Dedifferentiated amniotic fluid mesenchymal stem cell (primary cell): ENCODE results near the gene STXBP2.

Experiments used
- DNase-seq: peaks from one replicate; pipeline ENCODE4 v3.0.0-alpha.2; 2016; ENCODE audit errors: extremely low spot score

Gene STXBP2

GRCh38 chr19:7679771-7680605 is 43.1 kb downstream of the STXBP2 start:
- DNase-seq = no peak

DNA sequence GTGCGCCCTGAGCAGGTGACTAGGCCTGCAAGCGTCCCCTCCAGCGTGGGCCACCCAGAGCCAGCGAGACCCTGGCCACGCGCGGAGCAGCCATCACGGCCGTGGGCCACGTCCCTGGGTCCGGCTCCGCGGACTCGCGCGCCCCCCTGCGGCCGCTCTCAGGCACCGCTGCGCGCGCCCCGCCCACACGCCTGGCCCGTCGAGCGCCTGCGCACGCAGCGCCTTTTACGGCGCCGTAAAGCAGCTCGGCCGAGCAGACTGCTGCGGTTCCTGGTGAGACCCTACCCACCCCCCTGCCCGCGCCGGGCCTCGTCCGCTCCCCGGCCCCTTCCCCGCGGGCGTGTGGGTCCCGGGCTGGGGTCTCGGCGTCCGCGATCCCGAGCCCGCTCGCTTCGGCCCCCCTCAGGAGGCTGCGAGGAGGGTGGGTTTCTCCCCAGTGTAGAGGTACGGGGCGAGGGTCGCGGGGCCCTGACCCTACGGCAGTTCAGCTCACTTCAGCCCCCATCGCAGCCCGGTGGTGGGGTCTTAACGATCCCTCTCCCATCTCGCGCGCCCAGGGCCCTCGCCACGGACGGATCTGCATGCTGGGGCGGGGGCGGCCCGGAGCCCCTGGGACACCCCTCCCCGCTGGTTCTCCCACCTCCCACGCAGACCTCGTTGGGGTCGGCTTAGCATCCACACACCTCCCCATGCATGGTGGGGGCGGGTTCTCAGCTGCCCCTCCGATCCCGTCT is 43.9 kb downstream of the STXBP2 start, which contains the start of gene TRAPPC5:
TRAPPC5 (plus strand) TSS at position 228 of the 734 bp plus-strand sequence. CDS start 1,421 bp downstream, outside the sequence.
- DNase-seq = peak; percentile 72

GRCh38 chr19:7681340-7682174 is 44.6 kb downstream of the STXBP2 start:
- DNase-seq = peak; percentile 61

GRCh38 chr19:7682175-7682855 is 45.4 kb downstream of the STXBP2 start:
- DNase-seq = no peak

DNA sequence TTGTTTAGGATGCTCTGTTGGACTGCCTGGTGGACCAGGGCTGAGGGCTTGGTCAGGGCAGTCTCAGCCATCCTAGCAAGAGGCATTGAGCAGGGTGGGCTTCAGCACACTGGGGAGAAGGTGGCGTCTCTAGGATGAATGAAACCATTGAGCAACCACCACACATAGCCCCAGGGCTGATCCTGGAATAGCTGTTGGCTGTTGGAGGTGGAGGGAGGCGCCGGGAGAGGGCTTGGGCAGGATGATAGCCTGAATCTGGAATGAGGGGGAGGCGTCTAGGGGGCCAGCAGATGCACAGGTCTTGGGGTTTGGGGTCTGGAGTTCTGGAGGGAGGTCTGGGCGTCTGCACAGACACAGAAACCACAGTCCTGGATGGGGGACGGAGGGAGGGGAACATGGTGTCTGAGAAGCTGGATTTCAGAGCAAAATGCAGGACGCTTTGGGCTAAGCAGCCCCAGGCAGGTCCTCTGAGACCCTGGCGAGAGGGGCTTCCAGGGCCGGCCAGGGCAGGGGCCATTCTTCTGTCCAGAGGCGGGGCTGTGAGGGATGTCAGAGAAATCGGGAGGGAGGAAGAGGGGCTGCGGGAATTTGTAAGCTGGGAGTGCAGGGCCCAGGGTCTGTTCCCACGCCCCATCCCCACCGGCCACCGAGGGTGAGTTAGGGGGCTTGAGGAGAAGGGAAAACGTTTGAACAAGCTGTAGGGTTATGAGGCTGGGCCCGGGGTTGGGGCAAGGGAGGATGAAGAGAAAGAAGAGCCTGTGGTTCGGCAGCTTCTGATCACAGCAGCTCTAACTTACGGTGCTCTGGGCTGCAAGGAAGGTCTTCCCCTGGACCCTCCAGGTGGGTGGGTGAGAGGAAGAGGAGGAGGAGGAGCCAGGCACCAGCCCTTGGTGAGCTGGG is 48.9 kb downstream of the STXBP2 start:
- DNase-seq = no peak

GRCh38 chr19:7687177-7687576 is 50.3 kb downstream of the STXBP2 start:
- no peak for DNase-seq

GRCh38 chr19:7689165-7689564 is 52.3 kb downstream of the STXBP2 start:
- no peak for DNase-seq

GRCh38 chr19:7690779-7691258 is 53.9 kb downstream of the STXBP2 start:
- no peak for DNase-seq

DNA sequence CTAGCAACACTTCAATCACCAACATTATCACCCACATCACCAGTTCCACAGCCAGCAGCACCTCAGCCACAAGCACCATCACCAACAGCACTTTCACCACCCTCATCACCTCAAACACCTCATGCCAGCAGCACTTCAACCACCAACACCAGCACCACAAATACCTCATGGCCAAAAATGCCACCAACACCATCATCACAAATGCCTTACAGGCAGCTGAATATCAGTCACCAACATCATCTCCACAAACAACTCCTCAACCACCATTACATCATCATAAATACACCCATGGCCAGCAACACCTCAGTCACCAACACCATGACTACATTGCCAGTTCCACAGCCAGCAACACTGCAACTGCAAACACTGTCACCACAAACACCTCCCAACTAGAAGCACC is 54.6 kb downstream of the STXBP2 start:
- DNase-seq = no peak

DNA sequence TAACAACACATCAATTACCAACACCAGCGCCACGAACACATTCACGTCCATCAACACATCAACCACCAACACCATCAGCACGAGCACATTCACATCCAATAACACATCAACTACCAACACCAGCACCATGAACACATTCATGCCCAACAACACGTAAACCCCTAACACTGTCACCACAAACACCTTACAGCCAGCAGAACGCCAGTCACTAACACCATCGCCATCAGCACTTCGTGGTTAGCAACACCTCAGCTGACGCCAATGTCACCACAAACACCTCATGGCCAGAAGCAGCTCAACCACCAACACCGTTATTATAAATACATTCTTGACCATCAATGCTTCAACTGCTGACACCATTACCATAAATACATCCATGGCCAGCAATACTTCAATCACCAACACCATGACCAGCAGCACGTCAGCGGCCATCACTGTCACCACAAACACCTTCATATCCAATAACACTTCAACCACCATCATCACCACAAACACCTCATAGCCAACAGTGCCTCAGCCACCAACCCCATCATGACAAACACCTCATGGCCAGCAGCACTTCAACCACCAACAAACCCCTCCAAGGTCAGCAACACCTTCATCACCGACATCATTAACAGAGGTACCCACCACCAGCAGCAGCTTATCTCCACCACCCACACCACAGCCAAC is 55.6 kb downstream of the STXBP2 start:
- no peak for DNase-seq

DNA sequence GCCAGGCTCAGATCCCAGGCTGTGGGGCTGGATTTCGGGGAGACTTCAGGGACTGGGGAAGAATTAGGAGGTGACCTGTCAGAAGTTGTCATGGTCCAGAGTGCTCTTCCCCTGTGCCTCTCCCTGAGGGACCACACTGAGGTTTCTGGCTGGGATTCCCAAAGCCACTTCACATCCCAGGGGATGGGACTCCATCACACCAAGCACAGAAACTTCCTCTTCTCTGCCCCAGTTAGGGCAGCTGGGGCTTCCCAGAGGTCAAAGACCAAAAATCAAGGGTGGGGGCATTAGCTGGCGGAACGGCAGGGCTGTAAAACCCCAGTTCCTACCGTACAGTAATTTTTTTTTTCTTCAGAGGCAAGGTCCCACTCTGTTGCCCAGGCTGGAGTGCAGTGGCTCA is 57.6 kb downstream of the STXBP2 start:
- no peak for DNase-seq
